ENCODE data around the gene SLN. TPM values are rescaled to one million over a fixed set of nuclear protein-coding genes. Genes with fewer than 3 reads are reported as not detected.

SLN gene
- total and polyA plus RNA-seq, 9 of the 15 experiments (the other 6 are each of a cell fraction or from before 2014, with no cell fraction given), result not detected

DNA sequence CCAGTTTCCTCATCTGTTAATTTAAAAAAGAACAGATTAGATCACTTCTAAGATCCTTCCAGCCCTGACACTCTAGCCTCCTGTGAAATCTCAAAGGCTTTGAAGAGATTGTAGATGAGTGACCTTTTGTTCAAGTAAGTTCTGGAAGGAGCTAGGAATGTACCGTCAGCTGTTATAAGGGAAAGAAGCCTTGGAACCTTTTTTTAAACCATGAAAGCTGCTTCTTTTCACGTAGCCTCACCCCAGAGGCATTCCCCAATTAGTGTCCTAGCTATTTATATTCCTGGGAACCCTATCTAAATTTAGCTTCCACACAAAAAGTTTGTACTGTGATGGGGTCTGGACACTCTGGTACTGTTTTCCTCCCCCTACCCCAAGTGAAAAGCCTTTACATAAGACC lies 35.8 kb upstream of the SLN start (continued):
- TF ChIP-seq, protein P1, sequence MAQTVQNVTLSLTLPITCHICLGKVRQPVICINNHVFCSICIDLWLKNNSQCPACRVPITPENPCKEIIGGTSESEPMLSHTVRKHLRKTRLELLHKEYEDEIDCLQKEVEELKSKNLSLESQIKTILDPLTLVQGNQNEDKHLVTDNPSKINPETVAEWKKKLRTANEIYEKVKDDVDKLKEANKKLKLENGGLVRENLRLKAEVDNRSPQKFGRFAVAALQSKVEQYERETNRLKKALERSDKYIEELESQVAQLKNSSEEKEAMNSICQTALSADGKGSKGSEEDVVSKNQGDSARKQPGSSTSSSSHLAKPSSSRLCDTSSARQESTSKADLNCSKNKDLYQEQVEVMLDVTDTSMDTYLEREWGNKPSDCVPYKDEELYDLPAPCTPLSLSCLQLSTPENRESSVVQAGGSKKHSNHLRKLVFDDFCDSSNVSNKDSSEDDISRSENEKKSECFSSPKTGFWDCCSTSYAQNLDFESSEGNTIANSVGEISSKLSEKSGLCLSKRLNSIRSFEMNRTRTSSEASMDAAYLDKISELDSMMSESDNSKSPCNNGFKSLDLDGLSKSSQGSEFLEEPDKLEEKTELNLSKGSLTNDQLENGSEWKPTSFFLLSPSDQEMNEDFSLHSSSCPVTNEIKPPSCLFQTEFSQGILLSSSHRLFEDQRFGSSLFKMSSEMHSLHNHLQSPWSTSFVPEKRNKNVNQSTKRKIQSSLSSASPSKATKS (CRISPR knock-in tag; IDR thresholded peaks at IDR 0.05), result no peak
- no peak for TF ChIP-seq THRA (IDR thresholded peaks at IDR 0.05)
- TF ChIP-seq CC2D1A (IDR thresholded peaks at IDR 0.05), result no peak

DNA sequence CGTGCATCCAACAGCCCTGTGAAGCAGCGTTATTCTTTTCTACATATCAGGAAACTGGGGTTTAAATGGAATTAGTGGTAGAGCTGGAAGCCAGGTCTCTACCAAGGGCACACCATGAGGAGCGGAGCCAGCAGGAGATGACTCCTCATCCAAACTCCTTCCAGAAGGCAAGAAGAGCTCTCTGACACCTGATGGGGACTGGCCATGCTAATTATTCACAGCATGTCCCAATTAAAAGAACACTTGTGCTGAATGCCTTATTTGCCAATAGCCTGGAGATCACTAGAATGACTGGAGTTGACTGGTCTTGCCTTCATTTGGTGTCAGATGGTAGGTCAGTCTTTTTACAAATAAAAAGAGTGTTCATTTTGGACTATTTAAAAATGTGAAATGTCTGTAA lies 32.9 kb upstream of the SLN start:
- BruUV-seq (replicated peaks), result no TSS peak
- WGBS (ENCODE audit: insufficient coverage, low coverage, missing lambda C conversion rate), result 3% methylated on average over 3 of the region's 3 CpGs
- TF ChIP-seq ZNF561 (CRISPR knock-in tag; conservative IDR thresholded peaks at IDR 0.05) (no peak), ZNF212 (CRISPR knock-in tag; IDR thresholded peaks at IDR 0.05) (no peak), ZNF407 (IDR thresholded peaks at IDR 0.05; ENCODE audit: low read depth) (no peak), CBX3 (IDR thresholded peaks at IDR 0.05; ENCODE audit: borderline replicate concordance in 1 of 2, low read length in 2 of 2) (no peak)
- TF ChIP-seq, protein P2, sequence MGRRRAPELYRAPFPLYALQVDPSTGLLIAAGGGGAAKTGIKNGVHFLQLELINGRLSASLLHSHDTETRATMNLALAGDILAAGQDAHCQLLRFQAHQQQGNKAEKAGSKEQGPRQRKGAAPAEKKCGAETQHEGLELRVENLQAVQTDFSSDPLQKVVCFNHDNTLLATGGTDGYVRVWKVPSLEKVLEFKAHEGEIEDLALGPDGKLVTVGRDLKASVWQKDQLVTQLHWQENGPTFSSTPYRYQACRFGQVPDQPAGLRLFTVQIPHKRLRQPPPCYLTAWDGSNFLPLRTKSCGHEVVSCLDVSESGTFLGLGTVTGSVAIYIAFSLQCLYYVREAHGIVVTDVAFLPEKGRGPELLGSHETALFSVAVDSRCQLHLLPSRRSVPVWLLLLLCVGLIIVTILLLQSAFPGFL (CRISPR knock-in tag; IDR thresholded peaks at IDR 0.05), result no peak

More for the DNA sequence above, 32.9 kb upstream of the SLN start:
- Histone ChIP-seq H3K36me3 (ENCODE audit: control insufficient read depth, insufficient read depth, low read length) (no peaks in the 10 kb centered on the region), H3K4me3 (no peak overlapping the region), H3K9me1 (ENCODE audit: control insufficient read depth, insufficient read depth, low read length) (no peaks in the 10 kb centered on the region), H4K20me1 (replicated peaks; ENCODE audit: control insufficient read depth, insufficient read depth, low read length) (no peaks in the 10 kb centered on the region), H3K9me3 (replicated peaks; ENCODE audit: control insufficient read depth, insufficient read depth, low read depth, low read length) (no peaks in the 10 kb centered on the region), H3K4me1 (replicated peaks in 1 of 2; ENCODE audit: control insufficient read depth in 2 of 2, insufficient read depth in 2 of 2, low read length in 2 of 2) (no peaks in the 10 kb centered on the region), H3K9ac (ENCODE audit: insufficient read depth in 1 of 2, low read depth in 2 of 2, low read length in 2 of 2) (no peak overlapping the region), H3K79me2 (ENCODE audit: control insufficient read depth, insufficient read depth, low read length) (no peaks in the 10 kb centered on the region), H2AFZ (ENCODE audit: low read depth, low read length) (no peak overlapping the region), H3K27ac (ENCODE audit: extremely low read depth, low read depth, low read length) (no peak overlapping the region), H3K27me3 (ENCODE audit: control insufficient read depth in 2 of 2, insufficient read depth in 2 of 2, low read length in 2 of 2) (peaks cover under 1 to 1% of the 10 kb centered on the region in 2 experiments; a peak in 3 of 5 replicates), H3K4me2 (ENCODE audit: insufficient read depth, low read length) (no peak overlapping the region)
- DNase-seq (ENCODE audit: extremely low read depth in 1 of 4, low spot score in 3 of 4) (no peak), FAIRE-seq (no peak), ATAC-seq (no peak)
- in situ Hi-C loops (cut with MboI) (no loop called here), intact Hi-C loops (cut with micrococcal nuclease) (no loop called here)
- ChIA-PET CTCF (ENCODE audit: low intra/inter-chr PET ratio) (no interaction called here), POLR2A (no interaction called here)
